HepG2 (cell line): ENCODE results near the gene OGFOD3. TPM values are rescaled to one million over a fixed set of nuclear protein-coding genes. Genes with fewer than 3 reads are reported as not detected.

Source experiments
- BRCA1 ChIP-seq: sonication (generic); formaldehyde crosslinking; IDR thresholded peaks from 2 replicates; pipeline ENCODE4 v1.4.0; 2020; ENCODE audit warnings: missing genetic modification reagents
- CERS6 ChIP-seq: sonication (generic); formaldehyde crosslinking; IDR thresholded peaks from 2 replicates; pipeline ENCODE4 v1.5.0; 2020; ENCODE audit warnings: missing genetic modification reagents
- DNMT3B ChIP-seq: conservative IDR thresholded peaks from 2 replicates; pipeline ENCODE4 v1.6.1; 2016; ENCODE audit warnings: missing biosample characterization, control low read depth
- GFI1 ChIP-seq: sonication (generic); formaldehyde crosslinking; IDR thresholded peaks from 2 replicates; pipeline ENCODE4 v1.5.0; 2020; ENCODE audit warnings: missing genetic modification reagents, mild to moderate bottlenecking, borderline replicate concordance
- NFAT5 ChIP-seq: sonication (generic); formaldehyde crosslinking; IDR thresholded peaks from 2 replicates; pipeline ENCODE4 v1.4.0; 2020; ENCODE audit warnings: missing genetic modification reagents
- POLR2AphosphoS5 ChIP-seq: IDR thresholded peaks from 2 replicates; pipeline ENCODE4 v1.6.1; 2012; ENCODE audit warnings: low read depth, low read length
- PPARG ChIP-seq: conservative IDR thresholded peaks from 2 replicates; pipeline ENCODE4 v1.6.1; 2016; ENCODE audit warnings: missing biosample characterization, missing genetic modification reagents
- RBM22 ChIP-seq: fragments of 200-400 bp; formaldehyde crosslinking; optimal IDR thresholded peaks from 2 replicates; pipeline ENCODE3; 2017; ENCODE audit warnings: mild to moderate bottlenecking, low read length, moderate library complexity
- RNF219 ChIP-seq: sonication (generic); formaldehyde crosslinking; IDR thresholded peaks from 2 replicates; pipeline ENCODE4 v1.5.0; 2020; ENCODE audit warnings: mild to moderate bottlenecking, missing genetic modification reagents
- SAP130 ChIP-seq: IDR thresholded peaks from 2 replicates; pipeline ENCODE4 v1.6.1; 2016; ENCODE audit warnings: low read depth
- SIN3A ChIP-seq: IDR thresholded peaks from 2 replicates; pipeline ENCODE4 v1.6.1; 2011; ENCODE audit warnings: low read depth, mild to moderate bottlenecking, control low read depth, low read length, borderline replicate concordance
- SRSF4 ChIP-seq: fragments of 200-400 bp; formaldehyde crosslinking; IDR thresholded peaks from one replicate; pipeline ENCODE4 v1.6.1; 2018; ENCODE audit warnings: mild to moderate bottlenecking, low read depth, low read length, moderate library complexity; ENCODE audit not compliant: poor library complexity, severe bottlenecking
- YEATS4 ChIP-seq: sonication (generic); formaldehyde crosslinking; IDR thresholded peaks from 2 replicates; pipeline ENCODE4 v1.4.0; 2020; ENCODE audit warnings: missing genetic modification reagents, borderline replicate concordance
- ZNF12 ChIP-seq: sonication (generic); formaldehyde crosslinking; IDR thresholded peaks from 2 replicates; pipeline ENCODE4 v1.5.0; 2020; ENCODE audit warnings: missing genetic modification reagents
- ZNF253 ChIP-seq: sonication (generic); formaldehyde crosslinking; IDR thresholded peaks from 2 replicates; pipeline ENCODE4 v1.8.0; 2022; ENCODE audit warnings: mild to moderate bottlenecking, missing genetic modification reagents, borderline replicate concordance
- ZNF549 ChIP-seq: sonication (generic); formaldehyde crosslinking; IDR thresholded peaks from 2 replicates; pipeline ENCODE4 v1.5.0; 2020; ENCODE audit warnings: missing genetic modification reagents
- ZNF570 ChIP-seq: sonication (generic); formaldehyde crosslinking; IDR thresholded peaks from 2 replicates; pipeline ENCODE4 v1.4.0; 2020; ENCODE audit warnings: mild to moderate bottlenecking, missing genetic modification reagents, borderline replicate concordance
- ZNF576 ChIP-seq: sonication (generic); formaldehyde crosslinking; IDR thresholded peaks from 2 replicates; pipeline ENCODE4 v1.4.0; 2020; ENCODE audit warnings: mild to moderate bottlenecking, missing genetic modification reagents
- ZNF589 ChIP-seq: sonication (generic); formaldehyde crosslinking; conservative IDR thresholded peaks from 2 replicates; pipeline ENCODE4 v1.8.0; 2022; ENCODE audit warnings: mild to moderate bottlenecking, moderate library complexity, missing genetic modification reagents
- ZNF713 ChIP-seq: sonication (generic); formaldehyde crosslinking; IDR thresholded peaks from 2 replicates; pipeline ENCODE4 v1.4.0; 2020; ENCODE audit warnings: mild to moderate bottlenecking, missing genetic modification reagents
- polyA plus RNA-seq, 8 experiments: library from polyadenylated mRNA; depleted of rRNA in 3 of 8; stranded (reverse) in 7 of 8; unstranded in 1 of 8; fragments of >200 nt; fragmentation: Illumina TruSeq in 4 of 8; extraction: Trizol in 4 of 8; gene quantifications; 2 replicates each; pipeline versions ENCODE4 v1.2.1 to v1.2.3, GENCODE V29; 2011 to 2016; ENCODE audit warnings: low read depth in 4 of 8, missing spikeins in 1 of 8, mixed read lengths in 1 of 8; ENCODE audit not compliant: insufficient read depth in 1 of 8
- total RNA-seq, 5 experiments: library from RNA; depleted of rRNA; stranded (reverse); fragments of >200 nt; fragmentation: Illumina TruSeq; extraction: Trizol; gene quantifications; 2 replicates each; pipeline ENCODE4 v1.2.3, GENCODE V29; 2016; ENCODE audit warnings: low read depth in 1 of 5

Gene OGFOD3
- total and polyA plus RNA-seq, 2 of the 13 experiments (the other 11 are each of a cell fraction or from before 2014, with no cell fraction given), result 40.0 to 42.1 TPM

- TF ChIP-seq YEATS4 (CRISPR knock-in tag) (peak; percentile 95), ZNF589 (CRISPR knock-in tag) (no peak), BRCA1 (CRISPR knock-in tag) (no peak), RBM22 (no peak), DNMT3B (no peak), SRSF4 (no peak), GFI1 (CRISPR knock-in tag) (no peak; the same call in 1 of the 2 replicates), ZNF12 (CRISPR knock-in tag) (0 out of 2 replicates have a peak, but pooled peaks have one; percentile 13), POLR2AphosphoS5 (peak; percentile 71), PPARG (0 out of 2 replicates have a peak, but pooled peaks have one; percentile 4), CERS6 (CRISPR knock-in tag) (0 out of 2 replicates have a peak, but pooled peaks have one; percentile 43), ZNF713 (CRISPR knock-in tag) (peak; percentile 83; the same call in 1 of the 2 replicates), ZNF253 (CRISPR knock-in tag) (0 out of 2 replicates have a peak, but pooled peaks have one; percentile 43), ZNF576 (no peak), RNF219 (CRISPR knock-in tag) (no peak; the same call in 1 of the 2 replicates), ZNF549 (CRISPR knock-in tag) (no peak), SAP130 (CRISPR knock-in tag) (peak; percentile 93), ZNF570 (CRISPR knock-in tag) (peak; percentile 52; the same call in 1 of the 2 replicates), NFAT5 (CRISPR knock-in tag) (peak; percentile 84; the same call in 1 of the 2 replicates), SIN3A (peak; percentile 63; the same call in 1 of the 2 replicates)
Measured at GRCh38 chr17:82418001-82418986, at the start of gene OGFOD3, which contains the start of gene HEXD (continued).
